ENCODE results near the gene GPX6. TPM values are rescaled to one million over a fixed set of nuclear protein-coding genes. Genes with fewer than 3 reads are reported as not detected.
"Not testable (repeated sequence)": the region's sequence is repeated elsewhere in the genome, so short reads cannot be mapped to it uniquely, and the experiment has no call there.

The GPX6 gene
- polyA plus RNA-seq, 3 donors = not detected

DNA sequence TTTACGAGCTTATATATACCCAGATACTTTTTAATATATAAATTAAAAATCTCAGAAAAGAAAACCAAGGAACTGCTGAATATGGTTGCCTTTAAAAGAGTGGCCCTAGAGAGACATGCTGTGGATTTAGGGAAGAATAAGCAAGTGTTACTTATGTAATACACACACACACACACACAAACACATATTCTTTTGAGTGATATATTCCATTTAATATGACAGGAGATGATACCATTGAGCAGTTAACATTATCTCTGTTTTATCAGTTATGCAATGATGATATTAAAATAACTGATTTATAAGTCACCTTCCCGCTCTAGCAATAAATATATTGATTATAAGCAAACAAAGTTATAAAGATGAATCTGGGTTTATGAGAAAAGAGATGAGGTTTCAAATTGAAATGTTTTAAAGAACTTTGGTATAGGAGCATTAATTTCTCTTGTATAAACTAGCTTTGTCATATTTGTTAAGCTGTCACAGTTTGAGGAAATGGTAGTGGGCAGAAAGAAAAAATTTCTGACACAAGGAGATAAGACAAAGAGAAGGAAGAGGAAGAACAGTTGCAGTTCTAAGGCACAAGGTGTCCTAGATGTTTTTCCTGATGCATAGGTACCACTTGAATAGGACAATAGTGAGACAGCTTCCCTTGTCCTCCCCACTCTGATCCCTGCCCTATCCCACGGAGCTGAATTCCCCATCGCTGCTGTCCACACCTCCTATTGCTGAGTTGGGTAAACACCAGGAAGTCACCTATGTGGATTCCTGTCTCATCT is 36.5 kb upstream of the GPX6 start:
- H3K9ac ChIP-seq (ENCODE audit: insufficient read depth, low read length, poor library complexity, severe bottlenecking) = no peak overlapping the region
- Mint-ChIP-seq H3K27ac (no peak overlapping the region), H3K9me3 (peaks cover 0 to 5% (median 4%) of the 10 kb centered on the region in 7 donors), H3K36me3 (no peaks in the 10 kb centered on the region), H3K4me1 (no peaks in the 10 kb centered on the region), H3K4me3 (no peak overlapping the region), H3K27me3 (ENCODE audit: low read depth in 3 of 3) (peaks cover 6 to 27% (median 19%) of the 10 kb centered on the region in 3 donors)
- no peaks in the 10 kb centered on the region for H4K20me1 ChIP-seq (ENCODE audit: insufficient read depth, low read length)
- no peaks in the 10 kb centered on the region for H3K79me2 ChIP-seq (ENCODE audit: insufficient read depth, low read length)
- no peak for TF ChIP-seq CTCF (IDR thresholded peaks at IDR 0.05)
- H2AFZ ChIP-seq (ENCODE audit: insufficient read depth, low read depth, low read length, poor library complexity, severe bottlenecking) = no peak overlapping the region
- no peaks in the 10 kb centered on the region for H3K36me3 ChIP-seq (replicated peaks in 1 of 2; ENCODE audit: control insufficient read depth in 1 of 2, insufficient read depth in 2 of 2, low read length in 2 of 2)
- H3K4me1 ChIP-seq (ENCODE audit: control insufficient read depth in 1 of 2, insufficient read depth in 2 of 2, low read length in 2 of 2) = no peaks in the 10 kb centered on the region
- no CpG with 5 or more reads among the region's 4 CpGs for WGBS (ENCODE audit: insufficient coverage)
- no peak overlapping the region for H3K4me3 ChIP-seq (replicated peaks in 1 of 3; ENCODE audit: low read depth in 2 of 3, low read length in 3 of 3)
- no peak overlapping the region for H3K4me2 ChIP-seq (replicated peaks; ENCODE audit: extremely low read depth, low read length, poor library complexity, severe bottlenecking)
- intact Hi-C loops (cut with micrococcal nuclease) = no loop called here
- no peak for DNase-seq
- peaks cover 2 to 12% of the 10 kb centered on the region in 2 donors for H3K27me3 ChIP-seq (ENCODE audit: control insufficient read depth in 2 of 2, insufficient read depth in 2 of 2, low read length in 2 of 2)
- H3K27ac ChIP-seq (ENCODE audit: low read depth in 1 of 2, low read length in 2 of 2) = no peak overlapping the region
- H3K9me3 ChIP-seq (replicated peaks in 1 of 2; ENCODE audit: control insufficient read depth in 1 of 2, insufficient read depth in 1 of 2, low read length in 2 of 2) = no peaks in the 10 kb centered on the region

DNA sequence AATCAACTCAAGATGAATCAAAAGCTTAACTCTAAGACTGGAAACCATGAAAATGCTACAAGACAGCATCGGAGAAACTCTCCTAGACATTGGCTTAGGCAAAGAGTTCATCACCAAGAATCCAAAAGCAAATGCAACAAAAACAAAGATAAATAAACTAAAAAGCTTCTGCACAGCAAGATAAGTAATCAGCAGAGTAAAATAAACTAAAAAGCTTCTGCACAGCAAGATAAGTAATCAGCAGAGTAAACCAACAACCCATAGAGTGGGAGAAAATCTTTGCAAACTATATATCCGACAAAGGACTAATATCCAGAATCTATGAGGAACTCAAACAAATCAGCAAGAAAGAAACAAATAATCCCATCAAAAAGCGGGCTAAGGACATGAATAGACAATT is 31.4 kb upstream of the GPX6 start:
- H3K79me2 ChIP-seq (ENCODE audit: insufficient read depth, low read length); H3K36me3 Mint-ChIP-seq; H3K4me2 ChIP-seq (replicated peaks; ENCODE audit: extremely low read depth, low read length, poor library complexity, severe bottlenecking); intact Hi-C loops (cut with micrococcal nuclease); H4K20me1 ChIP-seq (ENCODE audit: insufficient read depth, low read length); H3K4me3 Mint-ChIP-seq; DNase-seq; H3K27ac ChIP-seq (ENCODE audit: low read depth in 1 of 2, low read length in 2 of 2); H3K4me3 ChIP-seq (replicated peaks in 1 of 3; ENCODE audit: low read depth in 2 of 3, low read length in 3 of 3); H3K9ac ChIP-seq (ENCODE audit: insufficient read depth, low read length, poor library complexity, severe bottlenecking); H3K9me3 ChIP-seq (replicated peaks in 1 of 2; ENCODE audit: control insufficient read depth in 1 of 2, insufficient read depth in 1 of 2, low read length in 2 of 2); H3K36me3 ChIP-seq (replicated peaks in 1 of 2; ENCODE audit: control insufficient read depth in 1 of 2, insufficient read depth in 2 of 2, low read length in 2 of 2); H3K27ac Mint-ChIP-seq; H2AFZ ChIP-seq (ENCODE audit: insufficient read depth, low read depth, low read length, poor library complexity, severe bottlenecking): not testable (repeated sequence)
- peaks cover 25 to 35% (median 25%) of the 10 kb centered on the region in 3 donors for H3K27me3 Mint-ChIP-seq (ENCODE audit: low read depth in 3 of 3)
- peaks cover 0 to 17% of the 10 kb centered on the region in 2 donors for H3K4me1 ChIP-seq (ENCODE audit: control insufficient read depth in 1 of 2, insufficient read depth in 2 of 2, low read length in 2 of 2)
- WGBS (ENCODE audit: insufficient coverage) = no CpG with 5 or more reads among the region's 3 CpGs
- peaks cover 3 to 14% (median 11%) of the 10 kb centered on the region in 7 donors for H3K9me3 Mint-ChIP-seq
- peaks cover 14 to 36% of the 10 kb centered on the region in 2 donors for H3K27me3 ChIP-seq (ENCODE audit: control insufficient read depth in 2 of 2, insufficient read depth in 2 of 2, low read length in 2 of 2)
- peaks cover 11% of the 10 kb centered on the region for H3K4me1 Mint-ChIP-seq

Measured in CD14-positive monocyte (primary cell).